Measurements from ENCODE around the gene MBTPS1.
A peak's percentile ranks its signal among the peaks of the same experiment; 100 is the strongest.

DNA sequence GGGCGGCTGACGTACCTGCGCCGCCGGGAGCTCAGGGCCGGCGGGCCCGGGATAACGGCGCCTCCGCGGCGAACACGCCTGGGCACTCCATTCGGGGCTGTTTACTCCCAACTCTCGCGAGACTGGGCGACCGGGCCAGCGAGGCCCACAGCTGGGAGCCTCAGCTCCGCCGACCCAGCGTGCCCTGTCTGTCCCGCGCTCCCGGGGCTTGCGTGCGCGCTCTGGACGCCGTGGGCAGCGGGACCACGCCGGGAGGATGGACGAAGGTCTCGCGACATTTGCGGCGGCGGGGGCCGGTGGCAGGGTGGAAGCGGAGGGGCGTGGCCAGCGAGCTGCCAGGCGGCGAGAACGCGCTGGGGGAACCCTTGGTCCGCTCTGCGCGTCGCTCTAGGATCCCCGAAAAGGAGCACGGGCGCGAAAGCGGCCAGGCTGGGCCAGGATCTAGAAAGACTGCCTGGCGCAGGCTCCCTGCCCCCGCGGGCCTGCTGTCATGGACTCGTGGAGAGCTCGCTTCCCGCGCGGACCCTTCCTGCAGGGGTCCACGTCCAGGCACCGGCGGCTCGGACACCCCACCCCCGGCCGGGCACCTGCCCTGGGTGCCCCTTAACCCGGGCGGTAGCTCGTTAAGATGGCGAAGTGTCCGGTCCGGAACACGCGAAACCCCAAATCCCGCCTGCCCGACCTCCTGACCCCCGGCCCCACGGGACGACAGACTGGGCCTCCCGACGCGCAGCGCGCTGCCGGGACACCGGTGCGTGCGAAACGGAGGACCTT is at the start of gene MBTPS1:
- TF ChIP-seq, protein P1, sequence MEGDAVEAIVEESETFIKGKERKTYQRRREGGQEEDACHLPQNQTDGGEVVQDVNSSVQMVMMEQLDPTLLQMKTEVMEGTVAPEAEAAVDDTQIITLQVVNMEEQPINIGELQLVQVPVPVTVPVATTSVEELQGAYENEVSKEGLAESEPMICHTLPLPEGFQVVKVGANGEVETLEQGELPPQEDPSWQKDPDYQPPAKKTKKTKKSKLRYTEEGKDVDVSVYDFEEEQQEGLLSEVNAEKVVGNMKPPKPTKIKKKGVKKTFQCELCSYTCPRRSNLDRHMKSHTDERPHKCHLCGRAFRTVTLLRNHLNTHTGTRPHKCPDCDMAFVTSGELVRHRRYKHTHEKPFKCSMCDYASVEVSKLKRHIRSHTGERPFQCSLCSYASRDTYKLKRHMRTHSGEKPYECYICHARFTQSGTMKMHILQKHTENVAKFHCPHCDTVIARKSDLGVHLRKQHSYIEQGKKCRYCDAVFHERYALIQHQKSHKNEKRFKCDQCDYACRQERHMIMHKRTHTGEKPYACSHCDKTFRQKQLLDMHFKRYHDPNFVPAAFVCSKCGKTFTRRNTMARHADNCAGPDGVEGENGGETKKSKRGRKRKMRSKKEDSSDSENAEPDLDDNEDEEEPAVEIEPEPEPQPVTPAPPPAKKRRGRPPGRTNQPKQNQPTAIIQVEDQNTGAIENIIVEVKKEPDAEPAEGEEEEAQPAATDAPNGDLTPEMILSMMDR (IDR thresholded peaks at IDR 0.05) = peak in 3 of 6 experiments; percentile 51 to 63 (median 62)
- peak in 3 of 4 donors; percentile 32 to 89 (median 54) for TF ChIP-seq POLR2A (IDR thresholded peaks at IDR 0.05)

Measured in esophagus squamous epithelium (tissue), 4 donors.